CMK (cell line): ENCODE data around the gene TMEM164.

Experiments
- DNase-seq: peaks from one replicate; pipeline ENCODE4 v3.0.0-alpha.2; 2010; ENCODE audit warnings: low read depth

TMEM164 gene

DNA sequence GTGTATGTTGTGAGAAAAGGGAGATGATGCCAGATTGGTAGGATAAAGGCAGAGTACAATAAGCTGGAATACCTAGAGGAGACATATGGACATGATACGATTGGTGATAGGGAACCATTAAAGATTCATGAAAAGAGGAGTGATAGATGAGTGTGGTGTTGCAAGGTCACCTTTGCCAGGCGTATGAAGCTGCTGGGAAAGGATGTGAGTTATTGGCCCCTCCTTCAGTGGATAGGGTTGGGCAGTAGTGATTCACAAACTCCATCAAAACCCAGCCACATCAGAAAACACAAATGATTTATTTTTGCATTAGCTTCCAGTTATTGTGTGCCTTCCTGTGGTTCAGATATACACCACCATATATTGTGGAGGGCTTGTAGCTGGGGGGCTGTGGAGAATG is 34.3 kb downstream of the TMEM164 start:
- DNase-seq = no peak

- DNase-seq = no peak
Observed at GRCh38 chrX:110038900-110039299, 36.0 kb downstream of the TMEM164 start.

- no peak for DNase-seq
Observed at GRCh38 chrX:110041980-110042379, 39.1 kb downstream of the TMEM164 start.

DNA sequence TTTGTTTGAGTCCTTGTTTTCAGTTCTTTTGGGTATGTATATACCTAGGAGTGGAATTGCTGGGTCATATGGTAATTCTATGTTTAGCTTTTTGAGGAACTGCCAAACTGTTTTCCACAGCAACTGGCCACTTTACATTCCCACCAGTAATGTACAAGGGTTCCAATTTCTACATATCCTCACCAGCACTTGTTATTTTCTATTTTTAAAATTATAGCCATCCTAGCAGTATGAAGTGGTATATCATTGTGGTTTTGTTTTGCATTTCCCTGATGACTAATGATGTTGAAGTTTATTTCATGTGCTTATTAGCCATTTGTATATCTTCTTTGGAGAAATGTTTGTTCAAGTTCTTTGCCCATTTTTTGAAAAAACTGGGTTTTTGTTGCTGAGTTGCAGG is 39.6 kb downstream of the TMEM164 start:
- no peak for DNase-seq

DNA sequence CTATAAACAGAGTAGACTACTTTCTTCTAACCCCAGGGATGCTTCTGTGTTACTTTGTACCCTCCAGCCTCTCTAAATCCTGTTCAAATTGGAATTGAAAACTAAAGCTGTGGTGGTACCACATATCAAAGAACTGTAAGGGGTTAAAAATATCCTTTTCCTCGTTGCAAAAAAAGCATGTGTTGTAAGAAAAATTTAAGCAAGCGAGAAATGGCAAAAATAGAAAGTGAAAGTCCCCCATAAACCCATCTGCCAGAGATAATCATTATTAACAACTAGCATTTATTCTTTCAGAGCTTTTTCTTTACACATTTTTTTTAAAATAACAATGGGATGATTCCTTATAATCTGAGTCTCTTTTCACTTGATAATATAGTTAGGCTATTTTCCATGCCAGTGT is 40.6 kb downstream of the TMEM164 start:
- no peak for DNase-seq

GRCh38 chrX:110044346-110045249 is 41.7 kb downstream of the TMEM164 start:
- DNase-seq = no peak

GRCh38 chrX:110045421-110045820 is 42.5 kb downstream of the TMEM164 start:
- no peak for DNase-seq

DNA sequence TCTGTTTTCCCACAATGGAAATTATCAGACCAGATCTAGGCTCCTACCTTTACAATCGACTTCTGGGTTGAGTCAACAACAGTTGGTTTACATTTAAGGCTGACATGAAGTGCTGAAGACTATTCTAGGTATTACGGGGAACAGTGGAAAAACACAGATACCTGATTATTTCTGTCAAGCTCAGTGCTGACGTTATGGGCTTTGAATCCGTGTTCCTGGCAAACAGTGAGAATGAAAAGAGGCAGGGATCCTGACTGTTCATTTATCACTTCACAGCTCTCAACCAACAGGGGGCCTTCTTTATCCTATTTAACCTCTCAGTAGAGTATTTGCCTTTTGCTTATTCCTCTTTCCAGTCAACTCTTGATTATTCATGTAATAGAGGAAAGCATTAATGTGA is 43.1 kb downstream of the TMEM164 start:
- no peak for DNase-seq

DNA sequence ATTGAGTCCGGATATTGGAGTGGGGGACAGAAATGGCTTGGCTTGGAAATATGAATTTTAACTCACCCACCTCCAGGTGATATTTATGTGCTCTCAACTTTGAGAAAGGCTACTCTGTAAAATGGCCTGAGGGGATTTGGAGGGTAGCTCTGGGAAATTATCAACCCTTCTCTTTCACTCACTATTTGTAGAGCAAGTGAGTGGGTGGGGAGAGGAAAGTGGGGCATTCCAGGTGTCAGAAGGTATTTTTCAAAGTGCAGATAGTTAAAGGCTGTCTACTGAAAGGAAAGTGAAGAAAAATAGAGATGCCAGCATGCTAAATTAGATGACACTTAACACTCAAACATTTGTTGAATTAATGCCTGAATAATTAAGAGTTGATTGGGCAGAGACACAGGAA is 44.1 kb downstream of the TMEM164 start:
- DNase-seq = no peak

GRCh38 chrX:110049096-110049495 is 46.2 kb downstream of the TMEM164 start:
- DNase-seq = no peak

GRCh38 chrX:110050386-110050785 is 47.5 kb downstream of the TMEM164 start:
- no peak for DNase-seq

DNA sequence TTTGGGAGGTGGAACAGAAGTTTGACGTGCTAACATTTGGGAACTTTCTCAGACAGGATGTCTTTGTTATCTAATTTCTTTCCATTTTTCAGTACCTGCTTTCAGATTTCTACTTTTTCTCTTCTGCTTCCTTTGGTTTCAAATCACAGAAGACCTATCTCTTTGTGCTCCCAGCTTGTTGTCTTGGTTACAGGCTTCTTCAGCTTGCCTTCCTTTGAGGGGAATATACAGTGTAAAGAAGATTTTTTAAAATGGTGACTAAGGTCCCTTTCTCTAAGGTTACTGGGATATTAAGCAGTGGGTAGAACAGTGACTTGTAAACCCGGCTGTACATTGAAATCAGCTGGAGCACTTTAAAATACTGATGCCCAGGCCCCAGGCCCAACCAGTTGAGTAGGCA is 48.0 kb downstream of the TMEM164 start:
- DNase-seq = no peak

GRCh38 chrX:110051559-110051958 is 48.6 kb downstream of the TMEM164 start:
- no peak for DNase-seq

DNA sequence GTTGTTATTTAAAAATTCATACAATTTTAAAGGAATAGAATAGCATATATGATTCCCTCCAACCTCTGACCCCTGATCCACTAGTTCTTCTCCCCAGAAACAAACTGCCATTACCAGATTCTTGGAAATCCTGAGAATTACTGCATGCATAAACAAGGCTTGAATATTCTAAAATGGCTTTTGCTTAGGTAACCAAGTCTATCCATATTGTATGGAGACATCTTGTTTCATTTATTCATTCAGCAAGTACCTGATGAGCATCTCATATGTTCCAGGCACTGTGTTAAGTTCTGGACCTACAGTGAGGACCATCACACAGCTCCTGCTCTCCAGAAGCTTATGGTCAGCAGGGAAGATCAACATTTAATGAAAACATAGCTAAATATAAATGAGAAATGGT is 49.4 kb downstream of the TMEM164 start:
- DNase-seq = no peak

GRCh38 chrX:110053453-110053852 is 50.5 kb downstream of the TMEM164 start:
- no peak for DNase-seq

GRCh38 chrX:110055616-110056015 is 52.7 kb downstream of the TMEM164 start:
- no peak for DNase-seq

GRCh38 chrX:110056419-110056818 is 53.5 kb downstream of the TMEM164 start:
- DNase-seq = no peak

DNA sequence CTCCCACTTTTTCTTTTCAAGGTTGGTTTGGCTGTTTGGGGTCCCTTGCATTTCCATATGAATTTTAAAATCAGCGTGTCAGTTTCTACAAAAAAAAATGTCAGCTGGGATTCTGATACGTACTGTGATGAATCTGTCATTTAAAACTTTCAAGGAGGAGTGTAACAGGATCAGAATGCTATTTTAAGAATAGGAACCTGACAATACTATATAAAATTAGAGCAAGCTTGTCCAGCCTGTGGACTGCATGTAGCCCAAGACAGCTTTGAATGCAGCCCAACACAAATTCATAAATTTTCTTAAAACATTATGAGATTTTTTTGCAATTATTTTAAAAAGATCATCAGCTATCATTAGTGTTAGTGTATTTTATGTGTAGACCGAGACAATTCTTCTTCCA is 56.5 kb downstream of the TMEM164 start:
- no peak for DNase-seq

GRCh38 chrX:110060317-110060716 is 57.4 kb downstream of the TMEM164 start:
- DNase-seq = no peak

DNA sequence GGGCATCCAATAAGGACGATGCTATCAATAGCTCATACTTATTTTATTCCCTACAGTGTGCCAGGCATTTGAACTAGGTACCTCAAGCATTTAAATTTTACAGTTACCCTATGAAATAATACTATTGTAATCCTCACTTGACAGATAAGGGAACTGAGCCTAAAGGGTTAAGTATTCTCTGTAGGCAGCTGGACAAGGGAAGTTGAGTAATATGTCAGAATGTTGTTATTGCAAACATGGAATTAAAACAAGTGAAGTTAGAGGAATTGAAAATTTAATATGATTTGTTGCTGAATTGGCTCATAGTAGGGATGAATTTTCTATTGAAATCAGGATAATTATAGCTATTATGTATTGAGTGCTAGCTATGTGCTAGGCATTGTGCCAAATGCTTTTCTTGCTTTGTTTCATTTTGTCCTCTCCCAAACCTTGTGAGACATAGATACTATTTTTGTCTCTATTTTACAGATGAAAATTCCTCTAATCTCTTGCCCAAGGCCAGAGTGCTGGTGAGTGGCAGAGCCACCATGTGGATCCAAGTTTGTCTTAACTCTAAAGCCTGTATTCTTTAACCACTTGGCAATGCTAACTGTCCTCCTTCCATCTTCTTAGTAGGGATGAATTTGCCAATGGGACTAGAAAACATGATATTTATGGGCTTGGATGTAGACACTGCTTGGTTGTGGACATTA is 58.1 kb downstream of the TMEM164 start:
- no peak for DNase-seq

- no peak for DNase-seq
Observed at GRCh38 chrX:110062919-110063318, 60.0 kb downstream of the TMEM164 start.

GRCh38 chrX:110066488-110067225 is 63.7 kb downstream of the TMEM164 start:
- DNase-seq = no peak

- DNase-seq = no peak
Observed at GRCh38 chrX:110070970-110071369, 68.1 kb downstream of the TMEM164 start.
